Right lobe of liver (tissue), 6 donors: ENCODE measurements around the gene SGCD. TPM values are rescaled to one million over a fixed set of nuclear protein-coding genes. Genes with fewer than 3 reads are reported as not detected.

Experiments
- ATAC-seq, 4 donors: fragments of 200-7000 bp; cut with Tn5 transposase; one replicate each; pipeline ENCODE4 v1.9.1; 2020; ENCODE audit warnings: mild to moderate bottlenecking in 4 of 4, moderate library complexity in 4 of 4
- DNase-seq, 3 donors: peaks; one replicate each; pipeline ENCODE4 v3.0.0-alpha.2; 2020
- H3K27ac ChIP-seq, 3 donors: fragments of 200-600 bp; one replicate each; pipeline ENCODE4 v1.8.0; 2022
- H3K27me3 ChIP-seq, 2 donors: fragments of 200-600 bp; one replicate each; pipeline ENCODE4 v1.8.0; 2022
- H3K36me3 ChIP-seq, 4 donors: fragments of 200-600 bp; sonication (generic) in 1 of 4; one replicate each; pipeline versions ENCODE4 v1.5.1 to v1.8.0; 2017 to 2022; ENCODE audit warnings: control low read depth in 1 of 4
- H3K4me1 ChIP-seq, 4 donors: fragments of 200-600 bp; sonication (generic) in 1 of 4; one replicate each; pipeline versions ENCODE4 v1.5.1 to v1.8.0; 2017 to 2022; ENCODE audit warnings: control low read depth in 1 of 4
- H3K4me3 ChIP-seq, 3 donors: fragments of 200-600 bp; one replicate each; pipeline ENCODE4 v1.8.0; 2022
- H3K9me3 ChIP-seq, 4 donors: fragments of 200-600 bp; sonication (generic) in 1 of 4; one replicate each; pipeline versions ENCODE4 v1.5.1 to v1.8.0; 2017 to 2022; ENCODE audit warnings: control low read depth in 1 of 4
- POLR2A ChIP-seq: fragments of 450-650 bp; IDR thresholded peaks from one replicate; pipeline ENCODE4 v1.6.1; 2017; ENCODE audit warnings: antibody characterized with exemption, mild to moderate bottlenecking
- WGBS: methylation state at CpG from one replicate; pipeline ENCODE4 v1.1.6; 2018; ENCODE audit warnings: low coverage, low lambda C conversion rate; ENCODE audit not compliant: insufficient coverage; ENCODE audit errors: missing lambda C conversion rate; 5-methylcytosine and 5-hydroxymethylcytosine counted together
- intact Hi-C, 2 donors: fragments of 100-400 bp; cut with DNase I; formaldehyde crosslinking; loops; one replicate each; pipeline versions ENCODE4 v1.11.2 to v1.14.1; 2022
- total RNA-seq, 6 experiments: library from RNA; depleted of rRNA in 2 of 6; stranded (reverse); fragments of >200 nt in 2 of 6; fragmentation: NEBNext Ultra II Directional in 3 of 6; extraction: Animal tissue kit (Norgen Biotek cat#: 25700) in 3 of 6; gene quantifications; one replicate each; pipeline versions ENCODE4 v1.1.0 to v1.2.4, GENCODE V29; 2016 to 2023
- TF ChIP-seq, protein P1 (sequence below), 4 donors: fragments of 200-600 bp in 3 of 4; fragments of 450-650 bp in 1 of 4; IDR thresholded peaks; one replicate each; pipeline versions ENCODE4 v1.5.1 to v1.8.0; 2016 to 2022; ENCODE audit warnings: antibody characterized with exemption in 4 of 4, mild to moderate bottlenecking in 2 of 4
- donor health status: DM: no; HTN: yes; CAD: no.
- donor health status: DM: no; HTN: no; CAD: no.
- donor health status: DM: no; HTN: no; CAD: no.
- donor health status: DM: no; HTN: yes; CAD: no.
- donor health status: DM: no; HTN: yes; CAD: no.

The SGCD gene
- total RNA-seq, 6 experiments from 2014 or later: 0.31 to 3.1 (median 0.95) TPM

DNA sequence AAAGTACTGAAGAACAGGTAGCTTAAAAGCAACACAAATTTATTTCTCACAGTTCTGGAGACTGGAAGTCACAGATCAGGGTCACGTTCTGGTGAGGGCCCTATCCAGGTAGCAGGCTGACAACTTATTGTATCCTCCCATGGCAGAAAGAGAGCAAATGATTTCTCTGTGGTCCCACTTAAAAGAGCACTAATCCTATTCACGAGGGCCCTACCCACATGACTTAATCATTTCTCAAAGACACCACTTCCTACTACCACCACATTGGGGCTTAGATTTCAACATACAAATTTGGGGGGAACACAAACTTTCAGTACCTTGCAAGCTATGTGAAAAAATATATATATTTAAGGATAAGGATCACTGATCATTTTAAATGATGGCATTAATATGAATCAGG lies 447.3 kb downstream of the SGCD start:
- TF ChIP-seq, protein P1, sequence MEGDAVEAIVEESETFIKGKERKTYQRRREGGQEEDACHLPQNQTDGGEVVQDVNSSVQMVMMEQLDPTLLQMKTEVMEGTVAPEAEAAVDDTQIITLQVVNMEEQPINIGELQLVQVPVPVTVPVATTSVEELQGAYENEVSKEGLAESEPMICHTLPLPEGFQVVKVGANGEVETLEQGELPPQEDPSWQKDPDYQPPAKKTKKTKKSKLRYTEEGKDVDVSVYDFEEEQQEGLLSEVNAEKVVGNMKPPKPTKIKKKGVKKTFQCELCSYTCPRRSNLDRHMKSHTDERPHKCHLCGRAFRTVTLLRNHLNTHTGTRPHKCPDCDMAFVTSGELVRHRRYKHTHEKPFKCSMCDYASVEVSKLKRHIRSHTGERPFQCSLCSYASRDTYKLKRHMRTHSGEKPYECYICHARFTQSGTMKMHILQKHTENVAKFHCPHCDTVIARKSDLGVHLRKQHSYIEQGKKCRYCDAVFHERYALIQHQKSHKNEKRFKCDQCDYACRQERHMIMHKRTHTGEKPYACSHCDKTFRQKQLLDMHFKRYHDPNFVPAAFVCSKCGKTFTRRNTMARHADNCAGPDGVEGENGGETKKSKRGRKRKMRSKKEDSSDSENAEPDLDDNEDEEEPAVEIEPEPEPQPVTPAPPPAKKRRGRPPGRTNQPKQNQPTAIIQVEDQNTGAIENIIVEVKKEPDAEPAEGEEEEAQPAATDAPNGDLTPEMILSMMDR (IDR thresholded peaks at IDR 0.05): no peak
- no peak for TF ChIP-seq POLR2A
- no peaks in the 10 kb centered on the region for H3K27me3 ChIP-seq
- no peak overlapping the region for H3K27ac ChIP-seq
- WGBS: 56% methylated on average over 2 of the region's 2 CpGs
- intact Hi-C loops: no loop called here
- H3K9me3 ChIP-seq: no peaks in the 10 kb centered on the region
- H3K4me1 ChIP-seq: no peaks in the 10 kb centered on the region
- H3K36me3 ChIP-seq: no peaks in the 10 kb centered on the region
- ATAC-seq: no peak
- no peak overlapping the region for H3K4me3 ChIP-seq
- DNase-seq: no peak

- Histone ChIP-seq H3K4me3 (no peak overlapping the region), H3K4me1 (no peaks in the 10 kb centered on the region), H3K27me3 (no peaks in the 10 kb centered on the region), H3K27ac (no peak overlapping the region), H3K36me3 (no peaks in the 10 kb centered on the region), H3K9me3 (no peaks in the 10 kb centered on the region)
- intact Hi-C loops: no loop called here
- WGBS: 73% methylated on average over 1 of the region's 1 CpG
- DNase-seq: no peak
- no peak for TF ChIP-seq POLR2A
- TF ChIP-seq, protein P1 (IDR thresholded peaks at IDR 0.05): no peak
- ATAC-seq: no peak
Observed at GRCh38 chr5:156778139-156778706, 451.3 kb downstream of the SGCD start.

- no peak for ATAC-seq
- no peak overlapping the region for H3K27ac ChIP-seq
- TF ChIP-seq, protein P1 (IDR thresholded peaks at IDR 0.05): no peak
- TF ChIP-seq POLR2A: no peak
- no peaks in the 10 kb centered on the region for H3K36me3 ChIP-seq
- no peaks in the 10 kb centered on the region for H3K4me1 ChIP-seq
- intact Hi-C loops: no loop called here
- H3K4me3 ChIP-seq: no peak overlapping the region
- no peaks in the 10 kb centered on the region for H3K9me3 ChIP-seq
- WGBS: 70% methylated on average over 2 of the region's 2 CpGs
- DNase-seq: no peak
- H3K27me3 ChIP-seq: no peaks in the 10 kb centered on the region
Observed at GRCh38 chr5:156778752-156779151, 451.8 kb downstream of the SGCD start.

DNA sequence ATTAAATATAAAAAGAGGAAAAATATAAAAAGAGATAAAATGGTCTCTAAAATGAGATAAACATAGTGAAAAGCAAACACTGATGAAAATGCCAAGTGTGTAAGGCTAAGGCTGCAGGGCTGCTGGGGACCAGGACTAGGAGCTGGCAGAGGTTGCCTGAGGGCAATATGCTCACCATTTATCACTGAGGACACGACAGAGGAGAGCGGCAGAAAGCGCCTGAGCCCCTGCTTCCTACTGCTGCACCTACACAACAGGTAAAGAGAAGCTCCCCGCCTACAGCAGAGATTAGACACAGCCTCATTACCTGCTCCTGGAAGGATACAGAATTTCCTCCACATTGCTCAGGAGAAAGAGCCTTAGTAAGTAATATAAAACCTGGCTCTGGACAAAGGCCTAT lies 452.5 kb downstream of the SGCD start:
- Histone ChIP-seq H3K27me3 (no peaks in the 10 kb centered on the region), H3K36me3 (no peaks in the 10 kb centered on the region), H3K9me3 (no peaks in the 10 kb centered on the region), H3K27ac (no peak overlapping the region), H3K4me1 (no peaks in the 10 kb centered on the region), H3K4me3 (no peak overlapping the region)
- no peak for DNase-seq
- TF ChIP-seq, protein P1 (IDR thresholded peaks at IDR 0.05): no peak
- no peak for TF ChIP-seq POLR2A
- 87% methylated on average over 4 of the region's 4 CpGs for WGBS
- intact Hi-C loops: no loop called here
- no peak for ATAC-seq

- WGBS: no CpG with 5 or more reads among the region's 5 CpGs
- ATAC-seq (no peak), DNase-seq (no peak)
- intact Hi-C loops: no loop called here
- Histone ChIP-seq H3K27me3 (no peaks in the 10 kb centered on the region), H3K27ac (no peak overlapping the region), H3K9me3 (no peaks in the 10 kb centered on the region), H3K36me3 (no peaks in the 10 kb centered on the region), H3K4me3 (no peak overlapping the region), H3K4me1 (no peaks in the 10 kb centered on the region)
- TF ChIP-seq POLR2A: no peak
- TF ChIP-seq, protein P1 (IDR thresholded peaks at IDR 0.05): no peak
Observed at GRCh38 chr5:156783092-156783491, 456.1 kb downstream of the SGCD start.
